ENCODE measurements around the gene SLC30A3.

The SLC30A3 gene

GRCh38 chr2:27206346-27206745, 56.5 kb downstream of the SLC30A3 start:
- no peak for DNase-seq (ENCODE audit: low read depth in 1 of 2, low spot score in 1 of 2)

- DNase-seq (ENCODE audit: low read depth in 1 of 2, low spot score in 1 of 2), result no peak
These were observed 57.6 kb downstream of the SLC30A3 start for GRCh38 chr2:27205206-27205605.

GRCh38 chr2:27204566-27204965, 58.3 kb downstream of the SLC30A3 start:
- DNase-seq (ENCODE audit: low read depth in 1 of 2, low spot score in 1 of 2), result no peak

GRCh38 chr2:27203741-27204140, 59.1 kb downstream of the SLC30A3 start:
- DNase-seq (ENCODE audit: low read depth in 1 of 2, low spot score in 1 of 2), result no peak

Data from stimulated activated CD4-positive, alpha-beta T cell treated with anti-CD3 and anti-CD28 coated beads, Interleukin-15, amount 100 ng/mL, for 1 hour (primary cell).